ENCODE data around the gene L1CAM.
A peak's percentile ranks its signal among the peaks of the same experiment; 100 is the strongest.

The L1CAM gene

GRCh38 chrX:153901753-153902140 is 15.8 kb upstream of the L1CAM start:
- no peak for DNase-seq

- peak; percentile 31 for DNase-seq
Measured at GRCh38 chrX:153900831-153901752, 15.1 kb upstream of the L1CAM start.

GRCh38 chrX:153897899-153898298 is 11.9 kb upstream of the L1CAM start:
- DNase-seq = no peak

- DNase-seq = no peak
Measured at GRCh38 chrX:153889123-153889522, 3.1 kb upstream of the L1CAM start.

GRCh38 chrX:153888344-153888743 is 2.4 kb upstream of the L1CAM start:
- no peak for DNase-seq

GRCh38 chrX:153887385-153887784 is 1.4 kb upstream of the L1CAM start:
- no peak for DNase-seq

GRCh38 chrX:153886915-153887314 is 942 bp upstream of the L1CAM start:
- no peak for DNase-seq

GRCh38 chrX:153885208-153885787 is 675 bp downstream of the L1CAM start:
- no peak for DNase-seq

- DNase-seq = peak; percentile 47
Measured at GRCh38 chrX:153884590-153884989, 1.4 kb downstream of the L1CAM start.

GRCh38 chrX:153884136-153884535 is 1.8 kb downstream of the L1CAM start:
- peak; percentile 24 for DNase-seq

- no peak for DNase-seq
Measured at GRCh38 chrX:153883163-153883843, 2.7 kb downstream of the L1CAM start.

- no peak for DNase-seq
Measured at GRCh38 chrX:153882557-153882956, 3.4 kb downstream of the L1CAM start.

- no peak for DNase-seq
Measured at GRCh38 chrX:153882086-153882498, 3.9 kb downstream of the L1CAM start.

GRCh38 chrX:153881281-153881680 is 4.7 kb downstream of the L1CAM start:
- no peak for DNase-seq

GRCh38 chrX:153880440-153880815 is 5.5 kb downstream of the L1CAM start:
- DNase-seq = no peak

GRCh38 chrX:153879741-153880439 is 6.1 kb downstream of the L1CAM start:
- DNase-seq = no peak

- DNase-seq = peak; percentile 68
Measured at GRCh38 chrX:153878969-153879653, 6.9 kb downstream of the L1CAM start.

GRCh38 chrX:153878345-153878744 is 7.6 kb downstream of the L1CAM start:
- DNase-seq = no peak

GRCh38 chrX:153877571-153878261 is 8.3 kb downstream of the L1CAM start:
- DNase-seq = no peak

GRCh38 chrX:153876112-153876491 is 9.9 kb downstream of the L1CAM start:
- DNase-seq = no peak

- no peak for DNase-seq
Measured at GRCh38 chrX:153875391-153876111, 10.4 kb downstream of the L1CAM start.
